Right atrium auricular region (tissue), 2 donors: ENCODE results near the gene CGRRF1. TPM values are rescaled to one million over a fixed set of nuclear protein-coding genes. Genes with fewer than 3 reads are reported as not detected.

Source experiments
- DNase-seq: peaks from one replicate; pipeline ENCODE4 v3.0.0-alpha.2; 2019; ENCODE audit warnings: low spot score
- H3K27ac ChIP-seq, 2 donors: fragments of 200-600 bp; sonication (generic); 1 replicate in 1 of 2; 2 replicates in 1 of 2; pipeline ENCODE4 v1.5.1; 2016 to 2019
- H3K27me3 ChIP-seq, 2 donors: fragments of 200-600 bp; sonication (generic); one replicate each; pipeline versions ENCODE4 v1.5.1 to v1.6.0; 2017 to 2019
- H3K36me3 ChIP-seq: fragments of 200-600 bp; sonication (generic); one replicate; pipeline ENCODE4 v1.5.1; 2016
- H3K4me1 ChIP-seq, 2 donors: fragments of 200-600 bp; sonication (generic); one replicate each; pipeline versions ENCODE4 v1.5.1 to v1.6.0; 2017 to 2019
- H3K4me3 ChIP-seq, 2 donors: fragments of 200-600 bp; sonication (generic); 1 replicate in 1 of 2; 2 replicates in 1 of 2; pipeline ENCODE4 v1.5.1; 2017 to 2019; ENCODE audit warnings: mild to moderate bottlenecking in 1 of 2, moderate library complexity in 1 of 2
- H3K9me3 ChIP-seq, 2 donors: fragments of 200-600 bp; sonication (generic); one replicate each; pipeline ENCODE4 v1.5.1; 2019
- CTCF ChIP-seq, 2 donors: fragments of 200-600 bp; sonication (generic); IDR thresholded peaks; one replicate each; pipeline ENCODE4 v1.5.1; 2019; ENCODE audit warnings: antibody characterized with exemption in 2 of 2
- total RNA-seq, 2 donors: library from RNA; depleted of rRNA; stranded (reverse); fragments of >200 nt; gene quantifications; one replicate each; pipeline ENCODE4 v1.1.0, GENCODE V29; 2016

The CGRRF1 gene
- total RNA-seq, 2 donors from 2014 or later, result 12.4 to 17.4 TPM

- no peak for DNase-seq
- Histone ChIP-seq H3K4me3 (no peak overlapping the region), H3K27ac (peak overlapping the region in 1 of 2 donors; percentile 95), H3K9me3 (no peaks in the 10 kb centered on the region), H3K27me3 (no peaks in the 10 kb centered on the region), H3K4me1 (peaks cover 0 to 68% of the 10 kb centered on the region in 2 donors), H3K36me3 (peaks cover 8% of the 10 kb centered on the region)
- no peak for TF ChIP-seq CTCF (IDR thresholded peaks at IDR 0.05)
These were observed 23.0 kb upstream of the CGRRF1 start for GRCh38 chr14:54486685-54487084.

- peaks cover 8% of the 10 kb centered on the region for H3K36me3 ChIP-seq
- no peaks in the 10 kb centered on the region for H3K27me3 ChIP-seq
- no peak for TF ChIP-seq CTCF (IDR thresholded peaks at IDR 0.05)
- peaks cover 0 to 57% of the 10 kb centered on the region in 2 donors for H3K4me1 ChIP-seq
- peak overlapping the region; percentile 95 for H3K27ac ChIP-seq
- no peak for DNase-seq
- no peaks in the 10 kb centered on the region for H3K9me3 ChIP-seq
- H3K4me3 ChIP-seq, result peak overlapping the region; percentile 64 to 79
These were observed 21.9 kb upstream of the CGRRF1 start for GRCh38 chr14:54487771-54488170.

GRCh38 chr14:54488318-54488645, 21.4 kb upstream of the CGRRF1 start:
- no peaks in the 10 kb centered on the region for H3K9me3 ChIP-seq
- H3K4me1 ChIP-seq, result peaks cover 0 to 52% of the 10 kb centered on the region in 2 donors

GRCh38 chr14:54488646-54489317, 20.9 kb upstream of the CGRRF1 start, which contains the start of gene GMFB:
TSS of gene GMFB (minus strand) at chr14:54488980. CDS start at chr14:54488927, 53 bp downstream.
- Histone ChIP-seq H3K4me1 (peaks cover 0 to 47% of the 10 kb centered on the region in 2 donors), H3K9me3 (no peaks in the 10 kb centered on the region), H3K27me3 (no peaks in the 10 kb centered on the region), H3K27ac (peak within 1 kb of the TSS; percentile 95), H3K36me3 (no peaks in the 10 kb centered on the region), H3K4me3 (peak within 1 kb of the TSS; percentile 64 to 79)
- peak in 1 of 2 donors; percentile 59 for TF ChIP-seq CTCF (IDR thresholded peaks at IDR 0.05)
- peak; percentile 94 for DNase-seq

More at GRCh38 chr14:54488318-54488645, 21.4 kb upstream of the CGRRF1 start:
- Histone ChIP-seq H3K27me3 (no peaks in the 10 kb centered on the region), H3K36me3 (peaks cover 3% of the 10 kb centered on the region), H3K4me3 (peak overlapping the region; percentile 64 to 79), H3K27ac (peak overlapping the region; percentile 95)
- no peak for DNase-seq
- no peak for TF ChIP-seq CTCF (IDR thresholded peaks at IDR 0.05)

- Histone ChIP-seq H3K4me1 (peaks cover 0 to 46% of the 10 kb centered on the region in 2 donors), H3K36me3 (no peaks in the 10 kb centered on the region), H3K27me3 (no peaks in the 10 kb centered on the region), H3K27ac (peak overlapping the region; percentile 95), H3K9me3 (no peaks in the 10 kb centered on the region), H3K4me3 (peak overlapping the region; percentile 64 to 79)
- TF ChIP-seq CTCF (IDR thresholded peaks at IDR 0.05), result no peak
- no peak for DNase-seq
These were observed 20.4 kb upstream of the CGRRF1 start for GRCh38 chr14:54489318-54489683.
